Measurements from ENCODE around the gene CDYL. TPM values are rescaled to one million over a fixed set of nuclear protein-coding genes. Genes with fewer than 3 reads are reported as not detected.

Gene CDYL
- polyA plus RNA-seq, 1 experiment = 21.9 TPM

- DNase-seq (ENCODE audit: low read depth) = no peak
- ChIA-PET CTCF (interaction anchor here (0.9 kb wide), 1 partner anchor 9 kb away, joined by 3 read pairs; no protein-coding TSS in a partner anchor), POLR2A (no interaction called here)
Measured at GRCh38 chr6:4743062-4743461, 33.1 kb upstream of the CDYL start.

DNA sequence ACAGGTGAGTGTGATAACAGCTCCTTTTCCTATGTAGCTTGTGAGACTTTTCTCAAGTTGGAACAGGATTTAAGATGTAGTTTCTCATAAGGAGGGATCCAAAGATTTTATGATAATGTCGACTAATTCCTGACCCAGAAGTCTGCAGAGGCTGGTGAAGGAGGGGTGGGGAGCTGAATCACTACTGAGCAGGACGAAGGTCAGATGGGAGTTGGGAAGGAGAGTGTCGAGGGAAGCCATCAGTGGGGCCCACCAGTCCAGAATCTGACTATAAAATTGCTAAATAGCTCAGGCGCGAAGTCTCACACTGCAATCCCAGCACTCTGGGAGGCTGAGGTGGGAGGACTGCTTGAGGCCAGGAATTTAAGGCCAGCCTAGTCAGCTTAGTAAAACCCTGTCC lies 32.3 kb upstream of the CDYL start:
- no peak for TF ChIP-seq CTCF (IDR thresholded peaks at IDR 0.05; ENCODE audit: insufficient read depth, low read depth, low read length)
- Histone ChIP-seq H3K4me3 (ENCODE audit: low read depth, low read length) (no peak overlapping the region), H3K27me3 (ENCODE audit: control insufficient read depth, insufficient read depth, low read length) (peaks cover 3% of the 10 kb centered on the region; the same call in 1 of the 2 replicates), H3K36me3 (ENCODE audit: control insufficient read depth, insufficient read depth, low read length) (no peaks in the 10 kb centered on the region)
- no peak for DNase-seq (ENCODE audit: low read depth)
- ChIA-PET POLR2A (no interaction called here), CTCF (no interaction called here)

More at GRCh38 chr6:4743062-4743461, 33.1 kb upstream of the CDYL start:
- TF ChIP-seq CTCF (IDR thresholded peaks at IDR 0.05; ENCODE audit: insufficient read depth, low read depth, low read length) = no peak
- no peak overlapping the region for H3K4me3 ChIP-seq (ENCODE audit: low read depth, low read length)
- H3K36me3 ChIP-seq (ENCODE audit: control insufficient read depth, insufficient read depth, low read length) = no peaks in the 10 kb centered on the region
- peaks cover 3% of the 10 kb centered on the region; the same call in 1 of the 2 replicates for H3K27me3 ChIP-seq (ENCODE audit: control insufficient read depth, insufficient read depth, low read length)

GRCh38 chr6:4747588-4747987 lies 28.6 kb upstream of the CDYL start:
- POLR2A ChIA-PET = no interaction called here
- H3K27me3 ChIP-seq (ENCODE audit: control insufficient read depth, insufficient read depth, low read length) = peaks cover 3% of the 10 kb centered on the region; the same call in 1 of the 2 replicates
- no peak overlapping the region for H3K4me3 ChIP-seq (ENCODE audit: low read depth, low read length)
- no peak for DNase-seq (ENCODE audit: low read depth)
- no peaks in the 10 kb centered on the region for H3K36me3 ChIP-seq (ENCODE audit: control insufficient read depth, insufficient read depth, low read length)
- CTCF ChIA-PET = no interaction called here
- TF ChIP-seq CTCF (IDR thresholded peaks at IDR 0.05; ENCODE audit: insufficient read depth, low read depth, low read length) = no peak

- TF ChIP-seq CTCF (IDR thresholded peaks at IDR 0.05; ENCODE audit: insufficient read depth, low read depth, low read length) = no peak
- ChIA-PET CTCF (interaction anchor here (1.4 kb wide), 1 partner anchor 9 kb away, joined by 3 read pairs; no protein-coding TSS in a partner anchor), POLR2A (no interaction called here)
- peaks cover 3% of the 10 kb centered on the region; the same call in 1 of the 2 replicates for H3K27me3 ChIP-seq (ENCODE audit: control insufficient read depth, insufficient read depth, low read length)
- H3K36me3 ChIP-seq (ENCODE audit: control insufficient read depth, insufficient read depth, low read length) = no peaks in the 10 kb centered on the region
- H3K4me3 ChIP-seq (ENCODE audit: low read depth, low read length) = no peak overlapping the region
- no peak for DNase-seq (ENCODE audit: low read depth)
Measured at GRCh38 chr6:4751823-4752464, 24.3 kb upstream of the CDYL start.

GRCh38 chr6:4756247-4756646 lies 20.0 kb upstream of the CDYL start:
- CTCF ChIA-PET = interaction anchor here (1.1 kb wide), 1 partner anchor 64 kb away, joined by 3 read pairs; no protein-coding TSS in a partner anchor
- no peak for DNase-seq (ENCODE audit: low read depth)
- Histone ChIP-seq H3K4me3 (ENCODE audit: low read depth, low read length) (no peak overlapping the region), H3K27me3 (ENCODE audit: control insufficient read depth, insufficient read depth, low read length) (no peaks in the 10 kb centered on the region; the same call in 1 of the 2 replicates), H3K36me3 (ENCODE audit: control insufficient read depth, insufficient read depth, low read length) (no peaks in the 10 kb centered on the region)
- no peak for TF ChIP-seq CTCF (IDR thresholded peaks at IDR 0.05; ENCODE audit: insufficient read depth, low read depth, low read length)
- POLR2A ChIA-PET = no interaction called here
